ENCODE measurements around the gene GPHB5. TPM values are rescaled to one million over a fixed set of nuclear protein-coding genes. Genes with fewer than 3 reads are reported as not detected.
"Not testable (repeated sequence)": the region's sequence is repeated elsewhere in the genome, so short reads cannot be mapped to it uniquely, and the experiment has no call there.

The GPHB5 gene
- total RNA-seq, 1 experiment from 2014 or later: not detected

DNA sequence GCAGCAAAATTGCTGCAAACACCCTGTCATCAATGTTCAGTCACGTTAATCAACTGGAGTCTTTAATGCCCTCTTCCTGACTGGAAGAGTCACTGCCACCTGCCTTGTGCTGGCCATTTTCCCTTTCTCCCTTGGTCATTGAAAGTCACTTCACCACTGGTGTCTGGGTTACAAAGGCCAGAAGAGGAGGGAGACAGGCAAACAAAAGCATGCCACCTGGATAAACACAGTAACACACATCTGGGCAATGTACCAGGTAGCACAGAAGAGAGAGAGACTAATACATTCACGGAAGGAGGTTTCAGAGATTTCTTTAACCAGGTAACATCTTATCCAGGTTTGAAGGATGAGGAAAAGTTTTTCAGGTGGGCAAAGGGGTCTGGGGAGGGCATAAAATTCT lies 32.7 kb downstream of the GPHB5 start:
- no peak for TF ChIP-seq EZH2 (IDR thresholded peaks at IDR 0.05; ENCODE audit: borderline replicate concordance, low read depth, low read length, poor library complexity, severe bottlenecking)
- TF ChIP-seq, protein P1, sequence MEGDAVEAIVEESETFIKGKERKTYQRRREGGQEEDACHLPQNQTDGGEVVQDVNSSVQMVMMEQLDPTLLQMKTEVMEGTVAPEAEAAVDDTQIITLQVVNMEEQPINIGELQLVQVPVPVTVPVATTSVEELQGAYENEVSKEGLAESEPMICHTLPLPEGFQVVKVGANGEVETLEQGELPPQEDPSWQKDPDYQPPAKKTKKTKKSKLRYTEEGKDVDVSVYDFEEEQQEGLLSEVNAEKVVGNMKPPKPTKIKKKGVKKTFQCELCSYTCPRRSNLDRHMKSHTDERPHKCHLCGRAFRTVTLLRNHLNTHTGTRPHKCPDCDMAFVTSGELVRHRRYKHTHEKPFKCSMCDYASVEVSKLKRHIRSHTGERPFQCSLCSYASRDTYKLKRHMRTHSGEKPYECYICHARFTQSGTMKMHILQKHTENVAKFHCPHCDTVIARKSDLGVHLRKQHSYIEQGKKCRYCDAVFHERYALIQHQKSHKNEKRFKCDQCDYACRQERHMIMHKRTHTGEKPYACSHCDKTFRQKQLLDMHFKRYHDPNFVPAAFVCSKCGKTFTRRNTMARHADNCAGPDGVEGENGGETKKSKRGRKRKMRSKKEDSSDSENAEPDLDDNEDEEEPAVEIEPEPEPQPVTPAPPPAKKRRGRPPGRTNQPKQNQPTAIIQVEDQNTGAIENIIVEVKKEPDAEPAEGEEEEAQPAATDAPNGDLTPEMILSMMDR (conservative IDR thresholded peaks at IDR 0.05; ENCODE audit: low read depth, low read length): no peak
- intact Hi-C loops (cut with micrococcal nuclease; ENCODE audit: unreplicated experiment): no loop called here
- peaks cover 22% of the 10 kb centered on the region for H3K4me1 ChIP-seq (ENCODE audit: insufficient read depth, low read length, poor library complexity, severe bottlenecking)
- DNase-seq (ENCODE audit: low spot score): no peak
- CTCF ChIA-PET: no interaction called here
- H3K36me3 ChIP-seq (ENCODE audit: insufficient read depth, low read length, poor library complexity, severe bottlenecking): no peaks in the 10 kb centered on the region
- no peak overlapping the region for H3K27ac ChIP-seq (ENCODE audit: low read depth, low read length, poor library complexity, severe bottlenecking)
- no peaks in the 10 kb centered on the region for H3K9me3 ChIP-seq (ENCODE audit: low read depth, low read length, poor library complexity, severe bottlenecking)
- H3K4me3 ChIP-seq (ENCODE audit: low read depth, low read length, poor library complexity, severe bottlenecking): no peak overlapping the region
- no TSS peak for BruUV-seq (replicated peaks)
- POLR2A ChIA-PET (ENCODE audit: low non-redundant PET): no interaction called here
- no peaks in the 10 kb centered on the region for H3K27me3 ChIP-seq (replicated peaks; ENCODE audit: insufficient read depth, low read depth, low read length, poor library complexity)

DNA sequence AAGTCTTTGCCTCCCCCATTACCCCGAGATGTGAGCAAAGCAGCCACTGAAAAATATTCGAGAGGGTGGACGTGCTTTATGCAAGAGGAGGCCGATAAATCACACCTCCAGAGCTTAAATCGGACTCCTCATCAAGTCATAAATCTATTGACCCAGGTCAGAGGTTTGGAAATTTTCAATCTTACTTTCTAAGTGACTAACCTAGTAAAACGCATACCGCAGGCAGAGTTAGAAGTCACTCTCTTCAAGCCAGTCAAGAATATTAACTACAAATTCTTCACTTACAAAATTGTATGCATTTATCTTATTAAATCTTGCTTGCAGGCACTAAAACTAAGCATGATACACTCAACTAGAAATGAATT lies 34.9 kb downstream of the GPHB5 start:
- no peak for DNase-seq (ENCODE audit: low spot score)
- no peak overlapping the region for H3K27ac ChIP-seq (ENCODE audit: low read depth, low read length, poor library complexity, severe bottlenecking)
- no peaks in the 10 kb centered on the region for H3K27me3 ChIP-seq (replicated peaks; ENCODE audit: insufficient read depth, low read depth, low read length, poor library complexity)
- H3K36me3 ChIP-seq (ENCODE audit: insufficient read depth, low read length, poor library complexity, severe bottlenecking): no peaks in the 10 kb centered on the region
- no TSS peak for BruUV-seq (replicated peaks)
- H3K4me3 ChIP-seq (ENCODE audit: low read depth, low read length, poor library complexity, severe bottlenecking): no peak overlapping the region
- intact Hi-C loops (cut with micrococcal nuclease; ENCODE audit: unreplicated experiment): no loop called here
- H3K9me3 ChIP-seq (ENCODE audit: low read depth, low read length, poor library complexity, severe bottlenecking): no peaks in the 10 kb centered on the region
- CTCF ChIA-PET: no interaction called here
- H3K4me1 ChIP-seq (ENCODE audit: insufficient read depth, low read length, poor library complexity, severe bottlenecking): peaks cover 22% of the 10 kb centered on the region
- POLR2A ChIA-PET (ENCODE audit: low non-redundant PET): no interaction called here
- no peak for TF ChIP-seq EZH2 (IDR thresholded peaks at IDR 0.05; ENCODE audit: borderline replicate concordance, low read depth, low read length, poor library complexity, severe bottlenecking)
- TF ChIP-seq, protein P1 (conservative IDR thresholded peaks at IDR 0.05; ENCODE audit: low read depth, low read length): no peak

DNA sequence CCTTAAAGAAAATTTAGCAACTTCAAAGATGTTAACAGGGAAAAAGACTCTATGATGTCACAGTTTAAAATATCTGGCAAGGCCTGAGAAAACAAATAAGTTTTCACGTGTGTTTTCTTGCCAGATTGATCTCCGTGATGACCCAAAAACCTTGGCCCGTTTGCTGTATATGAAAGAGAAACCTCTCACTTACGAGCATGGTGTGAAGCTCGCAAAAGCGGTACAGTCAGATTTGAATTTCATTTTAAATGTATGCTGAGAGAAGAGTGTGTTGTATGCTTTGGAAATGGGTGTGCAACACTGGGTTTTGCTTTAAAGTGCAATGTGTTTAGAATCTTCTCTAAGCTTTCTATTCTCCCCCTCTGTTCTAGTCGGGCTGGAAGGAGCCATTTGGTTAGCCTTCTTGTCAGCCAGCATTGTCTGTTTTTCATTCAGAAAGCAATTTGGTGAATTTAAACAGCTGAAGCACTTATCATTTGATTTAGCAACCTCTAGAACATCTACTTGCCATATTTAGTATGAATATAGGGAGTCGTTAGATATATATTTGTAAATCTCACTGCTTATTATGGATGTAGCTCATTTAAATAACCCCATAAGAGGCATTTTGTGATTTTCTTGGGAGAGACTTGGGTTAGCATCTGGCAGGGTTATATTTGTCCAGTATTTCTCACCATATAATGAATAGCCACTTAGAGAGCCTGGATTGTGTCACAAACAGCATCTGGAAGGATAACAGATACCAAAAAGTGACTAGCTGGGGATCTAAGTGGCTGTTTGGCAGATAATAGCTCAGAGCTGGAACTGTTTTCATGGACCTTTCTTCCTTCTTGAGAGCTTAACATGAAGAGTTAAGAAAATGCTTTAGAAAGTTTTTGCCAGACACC lies 35.5 kb downstream of the GPHB5 start:
- no peak for DNase-seq (ENCODE audit: low spot score)
- Histone ChIP-seq H3K27me3 (replicated peaks; ENCODE audit: insufficient read depth, low read depth, low read length, poor library complexity) (no peaks in the 10 kb centered on the region), H3K36me3 (ENCODE audit: insufficient read depth, low read length, poor library complexity, severe bottlenecking) (no peaks in the 10 kb centered on the region), H3K27ac (ENCODE audit: low read depth, low read length, poor library complexity, severe bottlenecking) (no peak overlapping the region), H3K4me1 (ENCODE audit: insufficient read depth, low read length, poor library complexity, severe bottlenecking) (peaks cover 22% of the 10 kb centered on the region), H3K4me3 (ENCODE audit: low read depth, low read length, poor library complexity, severe bottlenecking) (no peak overlapping the region), H3K9me3 (ENCODE audit: low read depth, low read length, poor library complexity, severe bottlenecking) (no peaks in the 10 kb centered on the region)
- no TSS peak for BruUV-seq (replicated peaks)
- ChIA-PET CTCF (no interaction called here), POLR2A (ENCODE audit: low non-redundant PET) (no interaction called here)
- intact Hi-C loops (cut with micrococcal nuclease; ENCODE audit: unreplicated experiment): no loop called here
- no peak for TF ChIP-seq EZH2 (IDR thresholded peaks at IDR 0.05; ENCODE audit: borderline replicate concordance, low read depth, low read length, poor library complexity, severe bottlenecking)
- TF ChIP-seq, protein P1 (conservative IDR thresholded peaks at IDR 0.05; ENCODE audit: low read depth, low read length): no peak

DNA sequence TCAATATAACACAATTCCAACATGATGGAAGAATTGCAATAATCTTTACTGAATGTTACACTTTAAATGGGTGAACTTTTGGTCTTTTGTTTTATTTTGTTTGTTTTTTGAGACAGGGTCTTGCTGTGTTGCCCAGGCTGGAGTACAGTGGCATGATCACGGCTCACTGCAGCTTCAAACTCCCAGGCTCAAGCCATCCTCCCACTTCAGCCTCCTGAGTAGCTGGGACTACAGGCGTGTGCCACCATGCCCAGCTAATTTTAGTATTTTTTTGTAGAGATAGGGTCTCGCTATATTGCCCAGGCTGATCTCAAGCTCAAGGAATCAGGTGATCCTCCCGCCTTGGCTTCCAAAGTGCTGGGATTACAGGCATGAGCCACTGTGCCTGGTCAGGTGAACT lies 38.8 kb downstream of the GPHB5 start:
- POLR2A ChIA-PET (ENCODE audit: low non-redundant PET): not testable (repeated sequence)

More for the DNA sequence above, 38.8 kb downstream of the GPHB5 start:
- H3K27ac ChIP-seq (ENCODE audit: low read depth, low read length, poor library complexity, severe bottlenecking); BruUV-seq (replicated peaks); H3K27me3 ChIP-seq (replicated peaks; ENCODE audit: insufficient read depth, low read depth, low read length, poor library complexity); H3K36me3 ChIP-seq (ENCODE audit: insufficient read depth, low read length, poor library complexity, severe bottlenecking); DNase-seq (ENCODE audit: low spot score); H3K9me3 ChIP-seq (ENCODE audit: low read depth, low read length, poor library complexity, severe bottlenecking); H3K4me3 ChIP-seq (ENCODE audit: low read depth, low read length, poor library complexity, severe bottlenecking); CTCF ChIA-PET: not testable (repeated sequence)
- H3K4me1 ChIP-seq (ENCODE audit: insufficient read depth, low read length, poor library complexity, severe bottlenecking): peaks cover 13% of the 10 kb centered on the region
- intact Hi-C loops (cut with micrococcal nuclease; ENCODE audit: unreplicated experiment): loop anchor here (5.0 to 10.0 kb wide), 2 partner anchors 235 to 678 kb away; partner anchors contain the start of gene KCNH5
